Muscle layer of duodenum (tissue), 2 donors: Measurements from ENCODE around the gene MAGI2.
"Not testable (repeated sequence)": the region's sequence is repeated elsewhere in the genome, so short reads cannot be mapped to it uniquely, and the experiment has no call there.

ENCODE experiments used
- H3K27ac ChIP-seq: one replicate; pipeline ENCODE4 v1.7.0; 2013; ENCODE audit warnings: mild to moderate bottlenecking, low read length
- H3K27me3 ChIP-seq: one replicate; pipeline ENCODE4 v1.7.0; 2013; ENCODE audit warnings: low read depth, mild to moderate bottlenecking, control low read depth, low read length
- H3K36me3 ChIP-seq, 2 donors: one replicate each; pipeline ENCODE4 v1.7.0; 2013; ENCODE audit warnings: low read length in 2 of 2, control low read depth in 1 of 2, mild to moderate bottlenecking in 1 of 2; ENCODE audit not compliant: insufficient read depth in 2 of 2, control insufficient read depth in 1 of 2
- H3K4me1 ChIP-seq, 2 donors: one replicate each; pipeline ENCODE4 v1.7.0; 2013; ENCODE audit warnings: low read length in 2 of 2, mild to moderate bottlenecking in 2 of 2, control low read depth in 1 of 2, moderate library complexity in 1 of 2; ENCODE audit not compliant: insufficient read depth in 2 of 2, control insufficient read depth in 1 of 2
- H3K4me3 ChIP-seq, 2 donors: one replicate each; pipeline ENCODE4 v1.7.0; 2013; ENCODE audit warnings: low read length in 2 of 2, low read depth in 1 of 2, mild to moderate bottlenecking in 1 of 2
- H3K9me3 ChIP-seq, 2 donors: one replicate each; pipeline ENCODE4 v1.7.0; 2013; ENCODE audit warnings: low read length in 2 of 2, control low read depth in 1 of 2, mild to moderate bottlenecking in 1 of 2; ENCODE audit not compliant: control insufficient read depth in 1 of 2
- donor health status: healthy.

Gene MAGI2

DNA sequence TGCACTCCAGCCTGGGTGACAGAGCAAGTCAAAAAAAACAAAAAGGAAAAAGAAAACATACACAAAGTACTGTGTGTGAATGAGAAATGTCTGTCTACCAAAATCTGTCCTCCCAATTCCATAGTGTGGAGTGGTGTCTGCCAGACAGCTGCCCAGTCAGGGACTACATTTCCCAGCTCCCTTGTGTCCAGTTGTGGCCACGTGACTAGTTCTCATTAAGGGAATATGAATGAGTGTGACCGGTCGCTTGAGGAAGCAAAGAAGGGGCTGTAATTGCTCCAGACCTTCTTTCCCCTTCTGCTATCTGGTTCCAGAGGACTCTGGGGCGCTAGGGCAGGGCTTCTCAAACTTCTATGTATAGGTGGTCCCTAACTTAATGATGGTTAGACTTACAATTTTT lies 1450.8 kb downstream of the MAGI2 start:
- Histone ChIP-seq H3K27me3 (no peaks in the 10 kb centered on the region), H3K4me1 (no peaks in the 10 kb centered on the region), H3K36me3 (no peaks in the 10 kb centered on the region), H3K9me3 (no peaks in the 10 kb centered on the region), H3K4me3 (no peak overlapping the region), H3K27ac (no peak overlapping the region)

DNA sequence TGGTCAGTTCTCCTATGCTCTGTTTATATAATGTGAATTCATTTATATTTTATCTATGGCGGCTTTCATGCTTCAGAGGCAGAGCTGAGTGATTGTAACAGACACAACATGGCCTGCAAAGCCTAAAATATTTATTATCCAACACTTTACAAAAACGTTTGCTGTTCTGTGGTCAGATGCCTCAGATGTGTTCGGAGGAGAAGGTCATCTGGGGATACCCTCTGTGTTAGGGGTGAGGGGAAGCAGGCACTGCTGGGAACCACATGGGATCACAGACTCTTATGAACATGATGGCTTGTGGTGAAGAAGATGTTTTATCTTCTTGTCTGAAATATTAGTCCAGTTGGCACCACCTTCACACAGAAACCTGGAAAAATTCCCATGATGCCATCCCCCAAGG lies 1451.4 kb downstream of the MAGI2 start:
- no peaks in the 10 kb centered on the region for H3K4me1 ChIP-seq
- H3K4me3 ChIP-seq, result no peak overlapping the region
- no peaks in the 10 kb centered on the region for H3K9me3 ChIP-seq
- H3K27ac ChIP-seq, result no peak overlapping the region
- no peaks in the 10 kb centered on the region for H3K27me3 ChIP-seq
- H3K36me3 ChIP-seq, result no peaks in the 10 kb centered on the region

DNA sequence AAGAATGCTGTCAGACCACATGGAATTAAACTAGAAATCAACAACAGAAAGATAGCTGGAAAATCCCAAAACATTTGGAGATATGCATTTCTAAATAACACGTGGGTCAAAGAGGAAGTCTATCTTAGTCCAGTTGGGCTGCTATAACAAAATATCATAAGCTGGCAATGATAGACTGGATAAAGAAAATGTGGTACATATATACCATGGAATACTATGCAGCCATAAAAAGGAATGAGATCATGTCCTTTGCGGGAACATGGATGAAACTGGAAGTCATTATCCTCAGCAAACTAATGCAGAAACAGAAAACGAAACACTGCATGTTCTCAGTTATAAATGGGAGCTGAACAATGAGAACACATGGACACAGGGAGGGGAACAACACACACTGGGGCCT lies 1454.3 kb downstream of the MAGI2 start:
- H3K4me3 ChIP-seq, H3K27ac ChIP-seq, H3K36me3 ChIP-seq, H3K9me3 ChIP-seq, H3K4me1 ChIP-seq, H3K27me3 ChIP-seq: not testable (repeated sequence)

DNA sequence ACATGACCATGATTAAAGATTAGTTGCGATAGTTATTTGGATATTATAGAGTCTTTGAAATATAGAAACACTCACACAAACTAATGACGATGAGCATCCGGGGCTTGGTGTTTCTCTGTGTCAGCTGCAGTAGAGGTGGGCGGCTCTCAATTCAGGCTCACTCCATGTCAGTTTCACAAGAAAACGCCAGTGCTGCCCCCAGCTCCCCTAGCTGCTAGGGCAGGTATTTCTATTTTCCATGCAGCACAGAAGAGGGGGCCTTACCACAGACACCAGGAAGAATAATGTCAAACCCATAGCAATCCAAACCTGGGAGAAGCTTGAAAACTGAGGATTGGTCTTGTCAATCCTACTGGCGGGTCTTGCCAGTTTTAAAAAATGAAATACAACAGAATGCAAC lies 1457.8 kb downstream of the MAGI2 start:
- Histone ChIP-seq H3K4me1 (no peaks in the 10 kb centered on the region), H3K27me3 (no peaks in the 10 kb centered on the region), H3K9me3 (no peaks in the 10 kb centered on the region), H3K27ac (no peak overlapping the region), H3K36me3 (no peaks in the 10 kb centered on the region), H3K4me3 (no peak overlapping the region)

DNA sequence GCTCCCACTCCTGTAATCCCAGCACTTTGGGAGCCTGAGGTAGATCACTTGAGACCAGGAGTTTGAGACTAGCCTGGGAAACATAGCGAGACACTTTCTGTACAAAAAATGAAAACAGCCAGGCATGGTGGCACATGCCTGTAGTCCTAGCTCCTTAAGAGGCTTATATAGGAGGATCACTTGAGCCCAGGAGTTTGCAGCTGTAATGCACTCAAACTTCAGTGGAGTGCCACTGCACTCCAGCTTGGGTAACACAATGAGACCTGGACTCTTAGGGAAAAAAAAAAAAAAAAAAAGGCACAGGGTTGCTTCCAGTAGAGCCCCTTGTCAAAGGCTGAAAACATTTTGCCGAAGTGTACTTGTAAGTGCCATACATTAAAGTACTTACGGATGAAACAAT lies 1459.6 kb downstream of the MAGI2 start:
- Histone ChIP-seq H3K36me3 (no peaks in the 10 kb centered on the region), H3K9me3 (no peaks in the 10 kb centered on the region)

DNA sequence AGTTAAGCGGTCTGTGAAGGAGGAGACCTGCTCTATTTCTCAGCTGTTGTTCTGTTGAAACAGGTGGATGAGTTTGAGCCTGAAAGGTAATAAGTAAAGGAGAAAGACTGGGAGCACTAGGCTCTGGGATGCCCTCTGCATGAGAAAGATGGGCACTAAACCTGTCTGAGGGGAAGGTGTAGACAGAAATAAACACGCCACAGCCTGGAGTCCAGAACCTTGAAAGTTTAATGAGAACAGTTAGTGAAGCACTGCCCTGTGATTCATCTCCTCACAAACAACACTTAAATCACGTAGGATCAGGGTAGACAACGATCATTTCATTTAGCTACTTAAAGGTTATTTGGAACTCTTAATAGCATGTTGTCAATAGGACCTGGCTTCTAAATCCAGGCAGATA lies 1461.8 kb downstream of the MAGI2 start:
- Histone ChIP-seq H3K36me3 (no peaks in the 10 kb centered on the region), H3K4me1 (no peaks in the 10 kb centered on the region), H3K9me3 (no peaks in the 10 kb centered on the region), H3K27ac (no peak overlapping the region), H3K4me3 (peak overlapping the region in 1 of 2 donors; percentile 22), H3K27me3 (no peaks in the 10 kb centered on the region)

More for the DNA sequence above, 1459.6 kb downstream of the MAGI2 start:
- H3K4me1 ChIP-seq, result no peaks in the 10 kb centered on the region
- no peaks in the 10 kb centered on the region for H3K27me3 ChIP-seq
- H3K27ac ChIP-seq, result no peak overlapping the region
- H3K4me3 ChIP-seq, result no peak overlapping the region

DNA sequence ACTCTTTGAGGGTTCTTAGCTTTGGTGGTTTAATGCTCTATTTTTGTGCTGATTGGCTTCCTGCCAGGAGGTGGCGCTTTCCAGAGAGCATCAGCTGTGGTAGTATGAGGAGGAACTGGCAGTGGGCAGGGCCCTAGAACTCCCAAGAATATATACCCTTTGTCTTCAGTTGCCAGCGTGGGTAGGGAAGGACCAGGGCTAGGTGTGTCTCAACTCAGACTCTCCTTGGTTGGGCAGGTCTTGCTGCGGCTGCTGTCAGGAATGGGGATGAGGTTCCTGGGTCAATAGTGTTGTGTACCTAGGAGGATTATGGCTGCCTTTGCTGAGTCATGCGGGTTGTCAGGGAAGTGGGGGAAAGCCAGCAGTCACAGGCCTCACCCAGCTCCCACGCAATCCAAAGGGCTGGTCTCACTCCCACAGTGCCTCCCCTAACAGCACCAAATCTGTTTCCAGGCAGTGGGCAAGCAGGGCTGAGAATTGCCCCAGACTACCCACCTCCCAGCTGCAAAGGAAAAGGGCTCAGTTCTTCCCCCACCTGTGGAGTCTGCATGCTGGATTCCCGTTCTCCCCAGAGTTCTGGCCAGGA lies 1463.4 kb downstream of the MAGI2 start:
- Histone ChIP-seq H3K27ac (no peak overlapping the region), H3K4me1 (no peaks in the 10 kb centered on the region), H3K27me3 (no peaks in the 10 kb centered on the region), H3K9me3 (no peaks in the 10 kb centered on the region), H3K4me3 (no peak overlapping the region), H3K36me3 (no peaks in the 10 kb centered on the region)

DNA sequence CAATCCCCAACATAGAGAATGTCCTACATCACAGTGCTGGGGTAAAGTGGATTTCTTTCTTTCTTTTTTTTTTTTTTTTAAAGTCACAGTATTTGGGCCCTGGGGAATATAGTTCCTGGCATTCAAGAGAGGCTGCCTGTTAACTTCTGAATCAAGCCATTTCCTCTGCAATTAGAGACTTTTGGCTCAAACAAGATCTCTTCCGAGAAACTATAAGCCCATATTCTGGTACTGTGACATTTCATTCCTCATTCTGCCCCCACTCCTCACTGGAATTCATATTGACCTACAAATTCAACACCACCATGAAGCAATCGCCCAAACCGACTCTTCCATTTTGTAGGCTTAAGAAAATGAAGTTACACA lies 1467.5 kb downstream of the MAGI2 start:
- Histone ChIP-seq H3K27ac (no peak overlapping the region), H3K4me3 (no peak overlapping the region), H3K36me3 (no peaks in the 10 kb centered on the region)

DNA sequence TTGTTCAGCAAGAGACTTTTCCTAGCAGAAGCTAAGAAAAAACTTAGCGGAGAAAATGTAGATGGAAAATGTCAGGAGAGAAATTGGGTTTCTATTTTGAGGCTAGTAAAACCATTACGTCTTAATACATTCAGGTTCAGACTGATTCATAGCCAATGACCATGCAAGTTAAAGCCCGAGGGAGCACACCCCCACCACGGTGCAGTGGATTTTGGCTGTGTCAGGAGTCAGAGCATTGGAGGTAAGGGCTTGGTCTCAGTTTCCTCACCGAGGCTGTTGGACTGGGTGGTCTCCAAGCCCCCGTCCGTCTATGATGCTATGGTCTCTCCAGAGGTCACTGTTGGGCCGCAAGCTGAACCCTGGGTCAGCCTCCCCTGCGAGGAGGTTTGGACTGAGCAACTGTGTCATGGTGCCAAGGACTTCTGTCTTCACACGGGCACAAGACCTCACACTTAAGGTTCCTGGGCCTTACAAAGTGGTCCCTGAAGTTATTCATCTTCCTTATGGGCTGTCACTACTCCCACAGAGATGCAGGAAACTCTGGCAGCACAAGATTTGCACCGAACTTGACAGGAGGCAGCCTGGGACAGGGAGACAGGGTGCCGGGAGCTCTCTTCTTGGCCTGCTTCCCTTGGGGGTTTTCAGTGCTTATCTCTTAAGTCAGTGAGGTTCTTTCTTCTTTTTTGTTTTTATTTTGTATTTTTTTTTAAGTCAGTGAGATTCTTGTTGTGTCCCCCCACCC lies 1468.1 kb downstream of the MAGI2 start:
- Histone ChIP-seq H3K9me3 (no peaks in the 10 kb centered on the region), H3K4me1 (no peaks in the 10 kb centered on the region), H3K27ac (no peak overlapping the region), H3K36me3 (no peaks in the 10 kb centered on the region), H3K4me3 (no peak overlapping the region), H3K27me3 (no peaks in the 10 kb centered on the region)

More for the DNA sequence above, 1467.5 kb downstream of the MAGI2 start:
- H3K9me3 ChIP-seq, result no peaks in the 10 kb centered on the region
- H3K27me3 ChIP-seq, result no peaks in the 10 kb centered on the region
- H3K4me1 ChIP-seq, result no peaks in the 10 kb centered on the region

DNA sequence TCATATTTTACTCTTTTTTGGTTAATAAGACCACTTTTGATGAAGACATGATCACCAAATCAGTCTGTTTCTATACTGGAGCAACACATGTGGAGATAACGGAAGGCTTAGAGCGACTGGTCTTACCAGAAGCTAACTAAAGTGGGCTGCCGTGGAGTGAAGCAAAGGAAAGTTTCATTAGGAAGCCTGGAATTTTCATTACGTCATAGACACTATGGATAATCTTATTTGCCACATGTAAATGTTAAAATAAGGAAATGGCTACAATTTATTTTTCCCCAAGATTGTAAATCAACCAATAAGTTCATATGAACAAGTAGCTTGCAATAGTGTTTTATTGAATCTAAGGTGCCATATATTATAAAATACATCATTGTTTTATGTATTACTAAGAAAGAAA lies 1469.5 kb downstream of the MAGI2 start:
- no peaks in the 10 kb centered on the region for H3K27me3 ChIP-seq
- no peak overlapping the region for H3K27ac ChIP-seq
- no peaks in the 10 kb centered on the region for H3K36me3 ChIP-seq
- no peak overlapping the region for H3K4me3 ChIP-seq
- no peaks in the 10 kb centered on the region for H3K9me3 ChIP-seq
- no peaks in the 10 kb centered on the region for H3K4me1 ChIP-seq

DNA sequence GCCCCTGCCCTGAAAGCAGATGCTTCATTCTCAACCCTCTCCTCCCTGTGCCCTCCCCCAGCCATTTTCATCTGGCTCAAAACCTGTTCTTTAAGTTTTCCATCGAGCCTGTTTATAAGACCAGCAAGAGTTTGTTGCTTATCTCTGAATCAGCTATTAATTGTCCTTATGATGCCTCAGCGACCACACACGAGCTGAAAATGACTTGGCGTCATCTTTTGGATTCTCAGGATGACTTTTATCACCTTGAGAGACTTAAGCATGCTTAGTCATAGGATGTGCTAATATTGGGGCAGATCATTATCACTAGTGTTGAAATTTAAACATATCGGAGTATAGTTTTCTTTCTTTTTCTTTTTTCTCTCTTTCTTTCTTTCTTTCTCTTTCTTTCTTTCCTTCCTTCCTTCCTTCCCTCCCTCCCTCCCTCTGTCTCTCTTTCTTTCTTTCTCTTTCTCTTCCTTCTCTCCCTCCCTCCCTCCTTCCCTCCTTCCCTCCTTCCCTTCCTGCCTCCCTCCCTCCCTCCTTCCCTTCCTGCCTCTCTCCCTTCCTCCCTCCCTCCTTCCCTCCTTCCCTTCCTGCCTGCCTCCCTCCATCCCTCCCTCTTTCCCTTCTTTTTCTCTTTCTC lies 1470.4 kb downstream of the MAGI2 start:
- Histone ChIP-seq H3K4me1 (no peaks in the 10 kb centered on the region), H3K9me3 (no peaks in the 10 kb centered on the region), H3K27ac (no peak overlapping the region), H3K27me3 (no peaks in the 10 kb centered on the region), H3K4me3 (no peak overlapping the region), H3K36me3 (no peaks in the 10 kb centered on the region)
